BJ (cell line): ENCODE results near the gene TMEM114. TPM values are rescaled to one million over a fixed set of nuclear protein-coding genes. Genes with fewer than 3 reads are reported as not detected.

Experiments used
- CTCF ChIA-PET: fragments of 350-600 bp; formaldehyde crosslinking; extraction: SDS; loops from one replicate; lab custom pipeline; 2021; ENCODE audit warnings: antibody characterized with exemption, inconsistent platforms; lab: Yijun Ruan, JAX
- POLR2A ChIA-PET: fragments of 300-600 bp; sonication (Branson Sonifier 250); formaldehyde crosslinking; extraction: SDS; loops from one replicate; lab custom pipeline; 2021; ENCODE audit warnings: antibody characterized with exemption; lab: Charles Lee
- DNase-seq: peaks from one replicate; pipeline ENCODE4 v3.0.0-alpha.2; 2011; ENCODE audit warnings: low read depth
- H3K27me3 ChIP-seq: 2 replicates; pipeline ENCODE4 v1.6.0; 2011; ENCODE audit warnings: low read length; ENCODE audit not compliant: control insufficient read depth, insufficient read depth
- H3K36me3 ChIP-seq: 2 replicates; pipeline ENCODE4 v1.5.1; 2011; ENCODE audit warnings: low read length; ENCODE audit not compliant: control insufficient read depth, insufficient read depth
- H3K4me3 ChIP-seq: 2 replicates; pipeline ENCODE4 v1.5.1; 2011; ENCODE audit warnings: low read depth, mild to moderate bottlenecking, control low read depth, low read length
- CTCF ChIP-seq: IDR thresholded peaks from 2 replicates; pipeline ENCODE4 v1.5.1; 2011; ENCODE audit warnings: low read depth, mild to moderate bottlenecking, control low read depth, inconsistent platforms, low read length, moderate library complexity; ENCODE audit not compliant: insufficient read depth
- polyA plus RNA-seq: library from polyadenylated mRNA; depleted of rRNA; stranded (reverse); fragments of >200 nt; gene quantifications from 2 replicates; pipeline ENCODE4 v1.2.3, GENCODE V29; 2011

The TMEM114 gene
- polyA plus RNA-seq, 1 experiment, result not detected

GRCh38 chr16:8589057-8589899 lies 1.0 kb downstream of the TMEM114 start:
- peaks cover 16% of the 10 kb centered on the region for H3K27me3 ChIP-seq
- no peak for DNase-seq
- ChIA-PET POLR2A (no interaction called here), CTCF (interaction anchor here (1.2 kb wide), 1 partner anchor 14 kb away, joined by 3 read pairs; no protein-coding TSS in a partner anchor)
- H3K4me3 ChIP-seq, result no peak overlapping the region
- TF ChIP-seq CTCF, result no peak
- H3K36me3 ChIP-seq, result no peaks in the 10 kb centered on the region

- ChIA-PET CTCF (no interaction called here), POLR2A (no interaction called here)
- no peak for TF ChIP-seq CTCF
- Histone ChIP-seq H3K4me3 (no peak overlapping the region), H3K36me3 (no peaks in the 10 kb centered on the region), H3K27me3 (peaks cover 16% of the 10 kb centered on the region)
- DNase-seq, result no peak
Observed at GRCh38 chr16:8588682-8589056, 1.6 kb downstream of the TMEM114 start.

GRCh38 chr16:8587065-8587464 lies 3.2 kb downstream of the TMEM114 start:
- TF ChIP-seq CTCF, result no peak
- POLR2A ChIA-PET, result no interaction called here
- peaks cover 16% of the 10 kb centered on the region for H3K27me3 ChIP-seq
- no peak overlapping the region for H3K4me3 ChIP-seq
- CTCF ChIA-PET, result no interaction called here
- no peaks in the 10 kb centered on the region for H3K36me3 ChIP-seq
- DNase-seq, result no peak

- no peak for DNase-seq
- CTCF ChIA-PET, result no interaction called here
- Histone ChIP-seq H3K27me3 (peaks cover 16% of the 10 kb centered on the region), H3K4me3 (no peak overlapping the region), H3K36me3 (no peaks in the 10 kb centered on the region)
- TF ChIP-seq CTCF, result no peak
- POLR2A ChIA-PET, result no interaction called here
Observed at GRCh38 chr16:8585857-8586256, 4.5 kb downstream of the TMEM114 start.

GRCh38 chr16:8585041-8585440 lies 5.3 kb downstream of the TMEM114 start:
- H3K36me3 ChIP-seq, result no peaks in the 10 kb centered on the region
- TF ChIP-seq CTCF, result no peak
- no peak for DNase-seq
- CTCF ChIA-PET, result no interaction called here
- H3K27me3 ChIP-seq, result peaks cover 16% of the 10 kb centered on the region
- POLR2A ChIA-PET, result no interaction called here
- H3K4me3 ChIP-seq, result no peak overlapping the region
